Measurements from ENCODE around the gene PPP1R36.
"Not testable (repeated sequence)": the region's sequence is repeated elsewhere in the genome, so short reads cannot be mapped to it uniquely, and the experiment has no call there.

Gene PPP1R36

GRCh38 chr14:64614805-64615391, 65.1 kb downstream of the PPP1R36 start:
- no peaks in the 10 kb centered on the region for H3K27me3 ChIP-seq (replicated peaks; ENCODE audit: insufficient read depth, low read length)
- no peaks in the 10 kb centered on the region for H3K9me3 ChIP-seq (replicated peaks; ENCODE audit: insufficient read depth, low read length)
- H3K9me2 ChIP-seq (replicated peaks; ENCODE audit: insufficient read depth, low read length): no peaks in the 10 kb centered on the region
- H3F3A ChIP-seq (ENCODE audit: insufficient read depth, low read length): no peaks in the 10 kb centered on the region
- H4K20me1 ChIP-seq (ENCODE audit: insufficient read depth, low read length): no peaks in the 10 kb centered on the region
- no peak overlapping the region for H3K4me3 ChIP-seq (ENCODE audit: low read length)
- no peak overlapping the region for H2AFZ ChIP-seq (ENCODE audit: low read length)
- no peaks in the 10 kb centered on the region for H3K36me3 ChIP-seq (replicated peaks; ENCODE audit: insufficient read depth, low read length)
- DNase-seq: no peak
- no peak overlapping the region for H3K9ac ChIP-seq (ENCODE audit: low read length)
- no peaks in the 10 kb centered on the region for H3K4me1 ChIP-seq (ENCODE audit: low read length)
- no peaks in the 10 kb centered on the region for H3K79me2 ChIP-seq (ENCODE audit: low read length)
- H3K4me2 ChIP-seq (ENCODE audit: low read depth, low read length): no peak overlapping the region
- TF ChIP-seq EZH2phosphoT487 (IDR thresholded peaks at IDR 0.05; ENCODE audit: low read length): no peak
- no peak for TF ChIP-seq CTCF (IDR thresholded peaks at IDR 0.05; ENCODE audit: low read length)
- TF ChIP-seq EZH2 (optimal IDR thresholded peaks at IDR 0.05; ENCODE audit: low read depth, low read length): no peak
- H3K27ac ChIP-seq (ENCODE audit: low read length): no peak overlapping the region

GRCh38 chr14:64617872-64618408, 68.2 kb downstream of the PPP1R36 start:
- not testable (repeated sequence) for H3K9me3 ChIP-seq (replicated peaks; ENCODE audit: insufficient read depth, low read length); H4K20me1 ChIP-seq (ENCODE audit: insufficient read depth, low read length); DNase-seq; H3K36me3 ChIP-seq (replicated peaks; ENCODE audit: insufficient read depth, low read length); H3F3A ChIP-seq (ENCODE audit: insufficient read depth, low read length); H3K4me3 ChIP-seq (ENCODE audit: low read length); H3K27ac ChIP-seq (ENCODE audit: low read length); H3K4me2 ChIP-seq (ENCODE audit: low read depth, low read length); H3K9ac ChIP-seq (ENCODE audit: low read length); H3K27me3 ChIP-seq (replicated peaks; ENCODE audit: insufficient read depth, low read length); H3K4me1 ChIP-seq (ENCODE audit: low read length); H3K79me2 ChIP-seq (ENCODE audit: low read length); H3K9me2 ChIP-seq (replicated peaks; ENCODE audit: insufficient read depth, low read length); H2AFZ ChIP-seq (ENCODE audit: low read length)

- Histone ChIP-seq H3K9me3 (replicated peaks; ENCODE audit: insufficient read depth, low read length) (no peaks in the 10 kb centered on the region), H3K9me2 (replicated peaks; ENCODE audit: insufficient read depth, low read length) (no peaks in the 10 kb centered on the region), H3K27me3 (replicated peaks; ENCODE audit: insufficient read depth, low read length) (no peaks in the 10 kb centered on the region), H4K20me1 (ENCODE audit: insufficient read depth, low read length) (no peaks in the 10 kb centered on the region), H3K4me2 (ENCODE audit: low read depth, low read length) (no peak overlapping the region), H3K36me3 (replicated peaks; ENCODE audit: insufficient read depth, low read length) (no peaks in the 10 kb centered on the region), H3K79me2 (ENCODE audit: low read length) (no peaks in the 10 kb centered on the region), H3F3A (ENCODE audit: insufficient read depth, low read length) (no peaks in the 10 kb centered on the region), H3K9ac (ENCODE audit: low read length) (no peak overlapping the region), H2AFZ (ENCODE audit: low read length) (no peak overlapping the region), H3K27ac (ENCODE audit: low read length) (no peak overlapping the region), H3K4me1 (ENCODE audit: low read length) (no peaks in the 10 kb centered on the region), H3K4me3 (ENCODE audit: low read length) (no peak overlapping the region)
- TF ChIP-seq EZH2phosphoT487 (IDR thresholded peaks at IDR 0.05; ENCODE audit: low read length) (no peak), CTCF (IDR thresholded peaks at IDR 0.05; ENCODE audit: low read length) (no peak), EZH2 (optimal IDR thresholded peaks at IDR 0.05; ENCODE audit: low read depth, low read length) (no peak)
- DNase-seq: no peak
These were observed 71.1 kb downstream of the PPP1R36 start for GRCh38 chr14:64620910-64621309.

GRCh38 chr14:64623554-64624165, 73.9 kb downstream of the PPP1R36 start:
- H3F3A ChIP-seq (ENCODE audit: insufficient read depth, low read length): no peaks in the 10 kb centered on the region
- H3K9me2 ChIP-seq (replicated peaks; ENCODE audit: insufficient read depth, low read length): no peaks in the 10 kb centered on the region
- no peaks in the 10 kb centered on the region for H4K20me1 ChIP-seq (ENCODE audit: insufficient read depth, low read length)
- H3K4me3 ChIP-seq (ENCODE audit: low read length): no peak overlapping the region
- DNase-seq: no peak
- H3K36me3 ChIP-seq (replicated peaks; ENCODE audit: insufficient read depth, low read length): no peaks in the 10 kb centered on the region
- no peaks in the 10 kb centered on the region for H3K79me2 ChIP-seq (ENCODE audit: low read length)
- no peak overlapping the region for H2AFZ ChIP-seq (ENCODE audit: low read length)
- no peaks in the 10 kb centered on the region for H3K27me3 ChIP-seq (replicated peaks; ENCODE audit: insufficient read depth, low read length)
- TF ChIP-seq EZH2phosphoT487 (IDR thresholded peaks at IDR 0.05; ENCODE audit: low read length) (no peak), CTCF (IDR thresholded peaks at IDR 0.05; ENCODE audit: low read length) (no peak), EZH2 (optimal IDR thresholded peaks at IDR 0.05; ENCODE audit: low read depth, low read length) (no peak)
- no peaks in the 10 kb centered on the region for H3K4me1 ChIP-seq (ENCODE audit: low read length)
- no peak overlapping the region for H3K9ac ChIP-seq (ENCODE audit: low read length)
- no peak overlapping the region for H3K27ac ChIP-seq (ENCODE audit: low read length)
- no peak overlapping the region for H3K4me2 ChIP-seq (ENCODE audit: low read depth, low read length)
- no peaks in the 10 kb centered on the region for H3K9me3 ChIP-seq (replicated peaks; ENCODE audit: insufficient read depth, low read length)
